ENCODE results near the gene KLHDC4.

The KLHDC4 gene

DNA sequence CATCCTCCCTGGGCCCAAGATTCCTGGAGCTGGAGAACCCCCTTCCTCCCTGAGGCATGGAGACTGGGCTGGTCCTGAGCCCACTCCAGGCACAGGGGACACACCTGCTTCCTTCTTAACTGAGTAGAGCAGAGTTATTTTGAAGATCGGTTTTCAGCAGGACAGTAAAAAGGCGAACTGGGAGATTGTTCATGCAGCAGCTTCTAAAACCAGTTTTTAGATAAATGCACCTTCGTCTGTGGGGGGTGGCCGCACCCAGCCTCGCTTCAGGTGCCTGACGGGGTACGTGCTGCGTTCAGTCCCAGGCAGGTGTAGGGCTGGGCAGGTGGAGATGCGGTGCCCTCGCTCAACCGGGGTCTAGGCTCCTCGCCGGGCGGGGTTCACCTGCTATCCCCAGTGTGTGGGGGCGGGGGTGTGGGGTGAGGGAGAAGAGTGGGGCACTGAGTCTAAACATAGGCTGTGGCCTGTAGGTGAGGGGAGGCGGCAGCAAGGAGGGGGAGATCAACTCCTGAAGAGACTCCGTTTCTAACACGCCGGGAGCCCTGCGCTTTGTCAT, 94.0 kb downstream of the KLHDC4 start:
- H3K4me3 ChIP-seq (ENCODE audit: low read depth, low read length): no peak overlapping the region
- TF ChIP-seq, protein P1, sequence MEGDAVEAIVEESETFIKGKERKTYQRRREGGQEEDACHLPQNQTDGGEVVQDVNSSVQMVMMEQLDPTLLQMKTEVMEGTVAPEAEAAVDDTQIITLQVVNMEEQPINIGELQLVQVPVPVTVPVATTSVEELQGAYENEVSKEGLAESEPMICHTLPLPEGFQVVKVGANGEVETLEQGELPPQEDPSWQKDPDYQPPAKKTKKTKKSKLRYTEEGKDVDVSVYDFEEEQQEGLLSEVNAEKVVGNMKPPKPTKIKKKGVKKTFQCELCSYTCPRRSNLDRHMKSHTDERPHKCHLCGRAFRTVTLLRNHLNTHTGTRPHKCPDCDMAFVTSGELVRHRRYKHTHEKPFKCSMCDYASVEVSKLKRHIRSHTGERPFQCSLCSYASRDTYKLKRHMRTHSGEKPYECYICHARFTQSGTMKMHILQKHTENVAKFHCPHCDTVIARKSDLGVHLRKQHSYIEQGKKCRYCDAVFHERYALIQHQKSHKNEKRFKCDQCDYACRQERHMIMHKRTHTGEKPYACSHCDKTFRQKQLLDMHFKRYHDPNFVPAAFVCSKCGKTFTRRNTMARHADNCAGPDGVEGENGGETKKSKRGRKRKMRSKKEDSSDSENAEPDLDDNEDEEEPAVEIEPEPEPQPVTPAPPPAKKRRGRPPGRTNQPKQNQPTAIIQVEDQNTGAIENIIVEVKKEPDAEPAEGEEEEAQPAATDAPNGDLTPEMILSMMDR (IDR thresholded peaks at IDR 0.05; ENCODE audit: borderline replicate concordance, insufficient read depth, low read depth, low read length): no peak

- TF ChIP-seq, protein P1 (IDR thresholded peaks at IDR 0.05; ENCODE audit: borderline replicate concordance, insufficient read depth, low read depth, low read length): no peak
- H3K4me3 ChIP-seq (ENCODE audit: low read depth, low read length): no peak overlapping the region
These were observed 94.6 kb downstream of the KLHDC4 start for GRCh38 chr16:87671221-87671620.

DNA sequence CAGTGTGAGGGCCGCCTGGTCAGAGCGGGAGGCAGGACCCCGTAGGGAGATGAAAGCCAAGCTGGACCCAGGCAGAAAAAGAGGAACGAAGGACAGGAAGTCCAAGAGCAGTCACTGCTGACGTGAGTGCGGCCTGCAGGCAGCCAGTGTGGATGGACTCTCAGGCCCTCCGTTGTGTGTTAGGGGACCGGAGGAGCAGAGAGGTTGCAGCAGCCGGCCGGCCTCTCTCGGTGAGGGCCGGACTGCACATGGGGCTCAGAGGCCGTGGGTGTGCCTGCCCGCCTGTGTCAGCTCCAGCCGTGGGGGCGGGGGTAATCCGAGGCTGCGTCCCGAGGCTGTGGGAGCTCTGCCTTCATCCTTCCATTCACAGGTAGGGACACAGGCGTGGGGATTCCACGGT, 96.1 kb downstream of the KLHDC4 start:
- TF ChIP-seq, protein P1 (IDR thresholded peaks at IDR 0.05; ENCODE audit: borderline replicate concordance, insufficient read depth, low read depth, low read length): no peak
- no peak overlapping the region for H3K4me3 ChIP-seq (ENCODE audit: low read depth, low read length)

DNA sequence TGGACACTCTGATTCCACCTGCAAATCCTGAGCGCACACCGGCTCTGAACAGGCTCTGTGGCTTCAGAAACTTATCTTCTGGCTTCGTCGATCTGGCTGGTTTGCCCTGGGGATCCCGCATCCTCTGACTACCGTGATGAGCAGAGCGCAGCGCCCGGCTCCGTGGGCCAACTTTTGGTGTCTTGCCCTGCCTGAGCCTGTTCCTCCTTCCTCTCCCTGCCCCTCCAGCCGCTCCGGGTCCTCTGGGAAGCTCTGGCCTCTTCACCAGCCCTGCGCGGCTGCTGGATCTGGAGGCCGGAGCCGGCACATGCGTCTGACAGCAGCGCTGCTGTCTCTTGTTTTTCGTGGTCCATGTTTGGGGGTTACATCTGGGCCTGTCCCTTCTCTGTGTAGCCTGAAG, 97.8 kb downstream of the KLHDC4 start:
- TF ChIP-seq, protein P1 (IDR thresholded peaks at IDR 0.05; ENCODE audit: borderline replicate concordance, insufficient read depth, low read depth, low read length): no peak
- H3K4me3 ChIP-seq (ENCODE audit: low read depth, low read length): no peak overlapping the region

DNA sequence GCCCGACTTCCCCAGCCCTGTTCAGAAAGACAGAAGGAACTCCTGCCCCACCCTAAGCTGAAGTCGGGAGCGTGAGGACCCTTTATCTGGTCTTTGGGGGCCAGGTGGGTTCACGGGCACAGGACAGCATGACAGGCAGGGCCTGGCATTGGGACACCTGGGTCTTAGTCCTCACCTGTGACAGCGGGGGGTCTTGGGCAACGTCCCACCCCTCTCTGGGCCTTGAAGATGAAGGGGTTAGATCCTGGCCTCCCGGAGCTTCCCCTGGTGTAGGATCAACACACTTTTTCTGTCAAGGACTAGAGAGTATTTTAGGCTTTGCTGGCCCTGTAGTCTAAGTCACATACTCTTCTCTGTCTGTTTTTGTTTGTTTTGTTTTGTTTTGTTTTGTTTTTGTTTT, 98.3 kb downstream of the KLHDC4 start:
- no peak overlapping the region for H3K4me3 ChIP-seq (ENCODE audit: low read depth, low read length)
- TF ChIP-seq, protein P1 (IDR thresholded peaks at IDR 0.05; ENCODE audit: borderline replicate concordance, insufficient read depth, low read depth, low read length): no peak

DNA sequence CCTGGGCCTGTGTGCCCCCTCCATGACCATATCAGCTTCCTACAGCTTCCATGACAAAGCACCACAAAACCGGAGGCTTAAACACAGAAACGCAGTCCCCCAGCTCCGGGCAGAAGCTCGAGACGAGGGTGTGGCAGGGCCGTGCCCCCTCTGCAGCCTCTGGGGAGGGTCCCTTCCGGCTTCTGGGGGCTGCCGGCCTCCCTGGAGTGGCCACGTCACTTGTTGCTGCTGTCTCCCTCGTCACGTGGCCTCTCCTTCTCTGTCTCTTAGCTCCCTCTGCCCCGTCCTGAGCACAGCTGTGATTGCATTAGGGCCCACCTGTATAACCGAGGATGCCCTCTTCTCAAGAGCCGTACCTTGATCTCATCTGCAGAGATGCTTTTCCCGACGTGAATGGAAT, 98.9 kb downstream of the KLHDC4 start:
- TF ChIP-seq, protein P1 (IDR thresholded peaks at IDR 0.05; ENCODE audit: borderline replicate concordance, insufficient read depth, low read depth, low read length): no peak
- no peak overlapping the region for H3K4me3 ChIP-seq (ENCODE audit: low read depth, low read length)

DNA sequence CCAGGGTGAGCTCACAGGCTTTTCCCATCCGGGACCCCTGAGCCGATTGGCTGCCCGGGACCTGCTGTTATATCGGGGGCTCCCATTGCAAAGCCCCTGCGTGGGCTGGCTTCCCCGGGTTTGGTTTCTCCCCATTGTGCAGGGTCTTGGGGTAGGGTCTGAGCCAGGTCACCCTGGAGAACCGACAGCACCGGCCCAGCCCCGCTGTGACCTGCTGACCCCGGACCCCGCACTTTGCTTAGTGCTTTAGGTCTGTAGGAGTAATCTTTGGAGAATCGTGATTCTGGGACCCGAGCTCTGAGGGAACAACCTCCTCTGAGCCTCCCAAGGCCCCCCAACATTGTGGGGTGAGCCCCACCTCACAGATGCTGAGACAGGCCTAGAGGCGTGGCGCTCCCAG, 100.6 kb downstream of the KLHDC4 start:
- no peak overlapping the region for H3K4me3 ChIP-seq (ENCODE audit: low read depth, low read length)
- TF ChIP-seq, protein P1 (IDR thresholded peaks at IDR 0.05; ENCODE audit: borderline replicate concordance, insufficient read depth, low read depth, low read length): no peak
